Esophagus muscularis mucosa (tissue), 4 donors: ENCODE measurements around the gene ETV1. TPM values are rescaled to one million over a fixed set of nuclear protein-coding genes. Genes with fewer than 3 reads are reported as not detected.

Experiments used
- DNase-seq: peaks from one replicate; pipeline ENCODE4 v3.0.0-alpha.2; 2017; ENCODE audit errors: extremely low spot score
- H3K27ac ChIP-seq, 4 donors: fragments of 200-600 bp; sonication (generic); replicated peaks in 1 of 4; 1 replicate in 3 of 4; 2 replicates in 1 of 4; pipeline ENCODE4 v1.5.1; 2016 to 2019; ENCODE audit warnings: mild to moderate bottlenecking in 1 of 4
- H3K27me3 ChIP-seq, 4 donors: fragments of 200-600 bp; sonication (generic); one replicate each; pipeline versions ENCODE4 v1.5.1 to v1.6.0; 2016 to 2019
- H3K36me3 ChIP-seq, 4 donors: fragments of 200-600 bp; sonication (generic); one replicate each; pipeline ENCODE4 v1.5.1; 2016 to 2019
- H3K4me1 ChIP-seq, 4 donors: fragments of 200-600 bp; sonication (generic); one replicate each; pipeline ENCODE4 v1.5.1; 2016 to 2019
- H3K4me3 ChIP-seq, 4 donors: fragments of 200-600 bp; sonication (generic); 1 replicate in 2 of 4; 2 replicates in 2 of 4; pipeline ENCODE4 v1.5.1; 2016 to 2019; ENCODE audit warnings: mild to moderate bottlenecking in 4 of 4, moderate library complexity in 1 of 4
- H3K9me3 ChIP-seq, 4 donors: fragments of 200-600 bp; sonication (generic); 1 replicate in 3 of 4; 2 replicates in 1 of 4; pipeline ENCODE4 v1.5.1; 2016 to 2019
- CTCF ChIP-seq, 3 experiments: fragments of 200-600 bp in 2 of 3; fragments of 450-650 bp in 1 of 3; sonication (generic) in 2 of 3; IDR thresholded peaks; one replicate each; pipeline ENCODE4 v1.5.1; 2017 to 2019; ENCODE audit warnings: antibody characterized with exemption in 3 of 3, mild to moderate bottlenecking in 2 of 3, moderate library complexity in 1 of 3
- EP300 ChIP-seq: sonication (generic); formaldehyde crosslinking; IDR thresholded peaks from one replicate; pipeline ENCODE4 v1.6.1; 2017; ENCODE audit warnings: antibody characterized with exemption
- POLR2A ChIP-seq: fragments of 450-650 bp; IDR thresholded peaks from one replicate; pipeline ENCODE4 v1.6.1; 2017; ENCODE audit warnings: antibody characterized with exemption, moderate library complexity, mild to moderate bottlenecking, low read depth
- POLR2AphosphoS5 ChIP-seq, 2 donors: sonication (generic); formaldehyde crosslinking; IDR thresholded peaks; one replicate each; pipeline ENCODE4 v1.6.1; 2017; ENCODE audit warnings: antibody characterized with exemption in 2 of 2
- WGBS: methylation state at CpG from one replicate; pipeline ENCODE4 v1.1.5; 2018; 5-methylcytosine and 5-hydroxymethylcytosine counted together
- intact Hi-C: fragments of 100-400 bp; cut with DNase I; formaldehyde crosslinking; loops from one replicate; pipeline ENCODE4 v1.15.1; 2023
- total RNA-seq, 4 donors: library from RNA; depleted of rRNA; stranded (reverse); fragments of >200 nt; gene quantifications; one replicate each; pipeline versions ENCODE4 v1.1.0 to v1.2.1, GENCODE V29; 2016

Gene ETV1
- total RNA-seq, 4 donors from 2014 or later: 7.1 to 16.5 (median 14.1) TPM

GRCh38 chr7:13880789-13881188, 108.7 kb downstream of the ETV1 start:
- no peak for DNase-seq
- Histone ChIP-seq H3K36me3 (no peaks in the 10 kb centered on the region), H3K9me3 (no peaks in the 10 kb centered on the region), H3K4me1 (peaks cover 0 to 14% (median 3%) of the 10 kb centered on the region in 4 donors), H3K27me3 (no peaks in the 10 kb centered on the region), H3K4me3 (no peak overlapping the region), H3K27ac (no peak overlapping the region)
- WGBS: 93% methylated on average over 2 of the region's 2 CpGs
- intact Hi-C loops: no loop called here
- TF ChIP-seq POLR2A (no peak), CTCF (IDR thresholded peaks at IDR 0.05) (no peak), EP300 (no peak), POLR2AphosphoS5 (IDR thresholded peaks at IDR 0.05) (no peak)

- no peak for DNase-seq
- intact Hi-C loops: no loop called here
- H3K27ac ChIP-seq: no peak overlapping the region
- no peak for TF ChIP-seq POLR2AphosphoS5 (IDR thresholded peaks at IDR 0.05)
- no peak for TF ChIP-seq CTCF (IDR thresholded peaks at IDR 0.05)
- no peak for TF ChIP-seq EP300
- no peak for TF ChIP-seq POLR2A
- no peak overlapping the region for H3K4me3 ChIP-seq
- H3K4me1 ChIP-seq: peaks cover 0 to 14% (median 3%) of the 10 kb centered on the region in 4 donors
- H3K9me3 ChIP-seq: no peaks in the 10 kb centered on the region
- H3K27me3 ChIP-seq: no peaks in the 10 kb centered on the region
- no peaks in the 10 kb centered on the region for H3K36me3 ChIP-seq
- 54% methylated on average over 2 of the region's 2 CpGs for WGBS
Measured at GRCh38 chr7:13879994-13880686, 109.3 kb downstream of the ETV1 start.

- no peaks in the 10 kb centered on the region for H3K9me3 ChIP-seq
- intact Hi-C loops: no loop called here
- H3K27me3 ChIP-seq: no peaks in the 10 kb centered on the region
- no peaks in the 10 kb centered on the region for H3K36me3 ChIP-seq
- H3K4me3 ChIP-seq: no peak overlapping the region
- no peak for DNase-seq
- peaks cover 0 to 14% (median 3%) of the 10 kb centered on the region in 4 donors for H3K4me1 ChIP-seq
- TF ChIP-seq CTCF (IDR thresholded peaks at IDR 0.05) (no peak), EP300 (no peak)
- H3K27ac ChIP-seq: no peak overlapping the region
Measured at GRCh38 chr7:13879143-13879542, 110.3 kb downstream of the ETV1 start.

GRCh38 chr7:13878154-13878553, 111.3 kb downstream of the ETV1 start:
- intact Hi-C loops: no loop called here

More at GRCh38 chr7:13878154-13878553, 111.3 kb downstream of the ETV1 start:
- no peak overlapping the region for H3K4me3 ChIP-seq
- H3K27me3 ChIP-seq: no peaks in the 10 kb centered on the region
- no peak overlapping the region for H3K27ac ChIP-seq
- H3K36me3 ChIP-seq: no peaks in the 10 kb centered on the region
- H3K4me1 ChIP-seq: peaks cover 0 to 14% (median 3%) of the 10 kb centered on the region in 4 donors
- DNase-seq: no peak
- H3K9me3 ChIP-seq: no peaks in the 10 kb centered on the region
- TF ChIP-seq EP300 (no peak), POLR2A (no peak), POLR2AphosphoS5 (IDR thresholded peaks at IDR 0.05) (no peak), CTCF (IDR thresholded peaks at IDR 0.05) (no peak)
